Neural cell (in vitro differentiated cells): Measurements from ENCODE around the gene GRN.

Experiments
- POLR2AphosphoS5 ChIP-seq: IDR thresholded peaks from 2 replicates; pipeline ENCODE4 v1.6.1; 2012
- TAF1 ChIP-seq: IDR thresholded peaks from 2 replicates; pipeline ENCODE4 v1.6.1; 2012; ENCODE audit warnings: low read depth
- TF ChIP-seq, protein P1 (sequence below): fragments of 450-650 bp; IDR thresholded peaks from 2 replicates; pipeline ENCODE4 v1.5.1; 2014; ENCODE audit warnings: antibody characterized with exemption, mild to moderate bottlenecking, moderate library complexity; ENCODE audit not compliant: poor library complexity, severe bottlenecking

DNA sequence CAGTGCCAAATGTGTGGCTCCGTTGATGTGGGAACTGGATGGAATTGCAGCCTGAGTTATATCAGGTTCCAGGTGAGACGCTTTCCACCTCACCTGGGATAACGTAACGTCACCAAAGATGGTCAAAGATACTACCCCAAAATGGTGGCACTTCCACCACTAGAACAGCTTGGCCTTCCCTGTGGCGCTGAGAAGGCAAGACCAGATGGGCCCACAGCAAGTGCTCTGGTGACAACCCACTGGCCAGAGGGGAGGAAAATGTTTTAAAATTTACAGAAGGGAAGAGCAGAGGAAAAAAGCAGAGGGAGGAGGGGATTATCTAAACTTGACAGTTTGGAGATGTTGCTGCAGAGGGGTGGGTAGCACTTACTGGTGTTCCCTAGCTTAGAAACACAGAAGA lies 51.8 kb downstream of the GRN start:
- TF ChIP-seq, protein P1, sequence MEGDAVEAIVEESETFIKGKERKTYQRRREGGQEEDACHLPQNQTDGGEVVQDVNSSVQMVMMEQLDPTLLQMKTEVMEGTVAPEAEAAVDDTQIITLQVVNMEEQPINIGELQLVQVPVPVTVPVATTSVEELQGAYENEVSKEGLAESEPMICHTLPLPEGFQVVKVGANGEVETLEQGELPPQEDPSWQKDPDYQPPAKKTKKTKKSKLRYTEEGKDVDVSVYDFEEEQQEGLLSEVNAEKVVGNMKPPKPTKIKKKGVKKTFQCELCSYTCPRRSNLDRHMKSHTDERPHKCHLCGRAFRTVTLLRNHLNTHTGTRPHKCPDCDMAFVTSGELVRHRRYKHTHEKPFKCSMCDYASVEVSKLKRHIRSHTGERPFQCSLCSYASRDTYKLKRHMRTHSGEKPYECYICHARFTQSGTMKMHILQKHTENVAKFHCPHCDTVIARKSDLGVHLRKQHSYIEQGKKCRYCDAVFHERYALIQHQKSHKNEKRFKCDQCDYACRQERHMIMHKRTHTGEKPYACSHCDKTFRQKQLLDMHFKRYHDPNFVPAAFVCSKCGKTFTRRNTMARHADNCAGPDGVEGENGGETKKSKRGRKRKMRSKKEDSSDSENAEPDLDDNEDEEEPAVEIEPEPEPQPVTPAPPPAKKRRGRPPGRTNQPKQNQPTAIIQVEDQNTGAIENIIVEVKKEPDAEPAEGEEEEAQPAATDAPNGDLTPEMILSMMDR = no peak
- TF ChIP-seq TAF1 (no peak), POLR2AphosphoS5 (no peak)
